HG03457 (cell line): ENCODE results near the gene CCDC12.
"Not testable (repeated sequence)": the region's sequence is repeated elsewhere in the genome, so short reads cannot be mapped to it uniquely, and the experiment has no call there.

Experiments used
- ATAC-seq: cut with Tn5 transposase; IDR thresholded peaks from one replicate; pipeline ENCODE4 v1.9.1; 2021; ENCODE audit warnings: moderate number of reproducible peaks; ENCODE audit not compliant: unreplicated experiment

Gene CCDC12

GRCh38 chr3:46926871-46927717 is 49.5 kb downstream of the CCDC12 start:
- peak; percentile 43 for ATAC-seq

GRCh38 chr3:46926447-46926846 is 50.1 kb downstream of the CCDC12 start:
- ATAC-seq, result no peak

GRCh38 chr3:46926039-46926438 is 50.5 kb downstream of the CCDC12 start:
- ATAC-seq, result no peak

- ATAC-seq, result no peak
Measured at GRCh38 chr3:46925585-46925934, 51.0 kb downstream of the CCDC12 start.

- no peak for ATAC-seq
Measured at GRCh38 chr3:46924921-46925584, 51.5 kb downstream of the CCDC12 start.

- ATAC-seq, result no peak
Measured at GRCh38 chr3:46923559-46924350, 52.8 kb downstream of the CCDC12 start.

GRCh38 chr3:46922871-46923558 is 53.5 kb downstream of the CCDC12 start:
- no peak for ATAC-seq

- no peak for ATAC-seq
Measured at GRCh38 chr3:46922426-46922825, 54.1 kb downstream of the CCDC12 start.

- ATAC-seq, result no peak
Measured at GRCh38 chr3:46921871-46922271, 54.7 kb downstream of the CCDC12 start.

GRCh38 chr3:46921041-46921440 is 55.5 kb downstream of the CCDC12 start:
- ATAC-seq, result no peak

- ATAC-seq, result no peak
Measured at GRCh38 chr3:46918634-46919033, 57.9 kb downstream of the CCDC12 start.

GRCh38 chr3:46918202-46918601 is 58.3 kb downstream of the CCDC12 start:
- no peak for ATAC-seq

GRCh38 chr3:46917257-46917656 is 59.3 kb downstream of the CCDC12 start:
- ATAC-seq, result no peak

GRCh38 chr3:46916799-46917198 is 59.7 kb downstream of the CCDC12 start:
- no peak for ATAC-seq

GRCh38 chr3:46916278-46916677 is 60.3 kb downstream of the CCDC12 start:
- ATAC-seq, result no peak

- no peak for ATAC-seq
Measured at GRCh38 chr3:46915297-46915822, 61.2 kb downstream of the CCDC12 start.

- ATAC-seq, result no peak
Measured at GRCh38 chr3:46914849-46915248, 61.7 kb downstream of the CCDC12 start.

GRCh38 chr3:46913644-46914043 is 62.9 kb downstream of the CCDC12 start:
- ATAC-seq, result no peak

- ATAC-seq, result no peak
Measured at GRCh38 chr3:46912986-46913385, 63.6 kb downstream of the CCDC12 start.

GRCh38 chr3:46910914-46911313 is 65.6 kb downstream of the CCDC12 start:
- not testable (repeated sequence) for ATAC-seq
